NCI-H146 treated with DMSO at 0.1 percent for 48 hours (cell line): ENCODE results near the gene PRR23B.

Experiments used
- DNase-seq: peaks from one replicate; lab custom pipeline; 2025; ENCODE audit not compliant: unreplicated experiment; lab: John Stamatoyannopoulos, UW

The PRR23B gene

GRCh38 chr3:138975351-138975750, 45.4 kb downstream of the PRR23B start:
- DNase-seq: no peak

- no peak for DNase-seq
Measured at GRCh38 chr3:138974462-138974861, 46.3 kb downstream of the PRR23B start.

- DNase-seq: no peak
Measured at GRCh38 chr3:138972941-138973340, 47.8 kb downstream of the PRR23B start.

GRCh38 chr3:138971766-138972320, 48.9 kb downstream of the PRR23B start:
- DNase-seq: no peak
